Effector CD4-positive, alpha-beta T cell (primary cell): ENCODE results near the gene ZNF239.
"Not testable (repeated sequence)": the region's sequence is repeated elsewhere in the genome, so short reads cannot be mapped to it uniquely, and the experiment has no call there.

ENCODE experiments used
- DNase-seq: peaks from one replicate; pipeline ENCODE4 v3.0.0-alpha.2; 2020
- total RNA-seq: gene quantifications from one replicate; lab custom pipeline; 2026; lab: John Stamatoyannopoulos, UW

ZNF239 gene
- total RNA-seq = 2.3 reads per million, percentile 5 among the genes with 10 or more reads in this experiment

- peak; percentile 62 for DNase-seq
These were observed at the start of gene ZNF239 for GRCh38 chr10:43574001-43574892. Gene ZNF239 (minus strand): TSS chr10:43574616. CDS start chr10:43558079, 16,537 bp downstream.

GRCh38 chr10:43623351-43623750 is 48.9 kb upstream of the ZNF239 start:
- DNase-seq = no peak

- DNase-seq = no peak
These were observed 47.6 kb upstream of the ZNF239 start for GRCh38 chr10:43622038-43622437.

- DNase-seq = no peak
These were observed 45.0 kb upstream of the ZNF239 start for GRCh38 chr10:43619368-43619767.

GRCh38 chr10:43616697-43617370 is 42.4 kb upstream of the ZNF239 start:
- DNase-seq = no peak

GRCh38 chr10:43610636-43611035 is 36.2 kb upstream of the ZNF239 start:
- no peak for DNase-seq

- DNase-seq = no peak
These were observed 32.8 kb upstream of the ZNF239 start for GRCh38 chr10:43607199-43607573.

- peak; percentile 43 for DNase-seq
These were observed 32.1 kb upstream of the ZNF239 start, which contains the start of gene ZNF485 for GRCh38 chr10:43606323-43607198. Gene ZNF485 (plus strand): TSS chr10:43606438. CDS start chr10:43607051, 613 bp downstream.

GRCh38 chr10:43605850-43606322 is 31.5 kb upstream of the ZNF239 start:
- no peak for DNase-seq

- DNase-seq = not testable (repeated sequence)
These were observed 27.2 kb upstream of the ZNF239 start for GRCh38 chr10:43601576-43601975.

- DNase-seq = no peak
These were observed 24.9 kb upstream of the ZNF239 start for GRCh38 chr10:43599333-43599732.

- no peak for DNase-seq
These were observed 24.0 kb upstream of the ZNF239 start for GRCh38 chr10:43598446-43598845.

- DNase-seq = no peak
These were observed 22.1 kb upstream of the ZNF239 start for GRCh38 chr10:43596546-43596945.

GRCh38 chr10:43595739-43596298 is 21.4 kb upstream of the ZNF239 start:
- no peak for DNase-seq

- no peak for DNase-seq
These were observed 20.7 kb upstream of the ZNF239 start for GRCh38 chr10:43594944-43595589.

GRCh38 chr10:43591303-43591904 is 17.0 kb upstream of the ZNF239 start:
- no peak for DNase-seq

GRCh38 chr10:43586730-43587115 is 12.3 kb upstream of the ZNF239 start:
- not testable (repeated sequence) for DNase-seq

GRCh38 chr10:43585981-43586729 is 11.7 kb upstream of the ZNF239 start:
- DNase-seq = no peak

- no peak for DNase-seq
These were observed 10.6 kb upstream of the ZNF239 start for GRCh38 chr10:43585046-43585445.

- DNase-seq = no peak
These were observed 9.6 kb upstream of the ZNF239 start for GRCh38 chr10:43584051-43584450.

- no peak for DNase-seq
These were observed 2.2 kb upstream of the ZNF239 start for GRCh38 chr10:43576580-43576979.
